ENCODE results near the gene SEC14L2.

GRCh38 chr22:30469165-30469564, 72.3 kb downstream of the SEC14L2 start:
- TF ChIP-seq CTCF (IDR thresholded peaks at IDR 0.05; ENCODE audit: low read length) (no peak), EZH2 (IDR thresholded peaks at IDR 0.05; ENCODE audit: borderline replicate concordance, low read length) (no peak)
